ENCODE data around the gene LRRC1.

LRRC1 gene

DNA sequence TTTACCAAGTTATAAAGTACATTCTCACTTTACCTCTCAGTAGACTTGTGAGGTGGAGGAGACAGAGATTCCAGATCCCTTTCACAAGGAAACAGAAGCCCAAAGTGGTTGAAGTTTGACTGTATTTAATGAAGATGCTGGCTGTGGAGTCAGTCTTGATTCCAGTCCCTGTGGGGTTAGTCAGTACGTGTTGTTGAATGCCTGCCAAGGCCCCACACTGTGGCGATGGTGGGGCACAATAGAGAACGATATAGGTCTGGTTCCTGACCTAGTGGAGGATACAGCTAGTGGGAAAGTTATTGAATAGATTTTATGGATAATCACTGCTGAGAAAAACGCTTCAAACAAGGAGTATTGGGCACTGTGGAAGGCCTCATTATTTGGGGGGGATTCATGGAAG is 71.4 kb downstream of the LRRC1 start:
- intact Hi-C loops (cut with DNase I), result loop anchor here (10.0 kb wide), 1 partner anchor 71 kb away; the partner anchor contains the start of gene LRRC1

DNA sequence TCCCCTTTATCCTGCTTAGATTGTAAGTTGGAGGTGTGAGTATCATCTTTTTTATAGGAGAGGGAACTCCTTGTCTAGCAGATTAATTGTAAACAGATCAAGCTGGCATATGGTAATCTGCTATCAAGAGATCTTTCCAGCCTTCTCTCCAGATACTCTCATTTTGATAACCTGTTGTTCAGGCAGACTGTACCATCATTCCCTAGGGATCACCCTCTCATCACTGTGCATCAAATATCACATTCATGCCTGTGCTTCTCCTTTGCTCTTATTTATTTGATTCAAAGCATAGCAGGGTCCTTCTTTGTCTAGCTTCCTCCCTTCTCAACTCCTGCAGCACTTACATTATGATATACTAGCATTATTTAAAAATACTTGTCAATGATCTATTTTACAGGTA is 73.8 kb downstream of the LRRC1 start:
- intact Hi-C loops (cut with DNase I), result loop anchor here (10.0 kb wide), 1 partner anchor 74 kb away; the partner anchor contains the start of gene LRRC1
- no peak for DNase-seq

More for the DNA sequence above, 71.4 kb downstream of the LRRC1 start:
- no peak for DNase-seq

DNA sequence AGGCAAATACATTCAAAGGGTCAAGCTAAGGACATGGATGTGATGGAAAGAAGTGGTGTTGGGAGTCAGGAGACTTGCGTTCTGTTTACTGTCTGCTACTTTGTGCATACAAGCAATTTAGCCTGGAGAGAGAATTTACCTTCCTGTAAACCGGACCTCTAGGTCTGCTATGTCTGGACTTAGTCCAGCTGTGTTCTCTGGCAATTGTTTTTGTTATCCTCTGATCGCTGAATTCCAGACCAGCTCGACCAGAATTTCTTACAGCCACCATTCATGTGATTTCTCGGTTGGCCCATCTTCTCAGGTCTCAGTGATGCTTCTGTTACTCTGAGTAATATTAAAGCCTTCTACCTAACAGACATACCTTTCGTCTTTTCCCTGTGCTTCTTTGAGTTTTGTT is 75.2 kb downstream of the LRRC1 start:
- intact Hi-C loops (cut with DNase I), result loop anchor here (10.0 kb wide), 1 partner anchor 75 kb away; the partner anchor contains the start of gene LRRC1
- DNase-seq, result no peak

DNA sequence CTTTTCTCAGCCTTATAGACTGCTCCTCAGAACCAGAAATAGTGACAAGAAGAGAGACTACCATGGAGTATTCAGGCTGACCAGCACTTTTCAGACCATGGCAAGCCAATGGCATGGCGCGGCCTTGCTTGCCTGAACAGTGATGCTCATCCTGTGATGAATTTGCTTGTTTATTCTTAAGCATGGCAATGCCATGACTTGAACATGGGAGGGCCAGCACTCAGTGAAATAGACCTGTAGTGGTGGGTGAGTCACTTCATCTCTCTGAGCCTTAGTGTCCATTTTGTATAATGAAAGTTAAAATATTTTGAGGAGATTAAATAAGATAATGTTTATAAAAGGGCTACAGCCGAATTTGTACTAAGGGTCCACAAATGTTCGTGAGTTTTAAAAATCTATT is 79.1 kb downstream of the LRRC1 start:
- intact Hi-C loops (cut with DNase I), result no loop called here
- DNase-seq, result no peak

DNA sequence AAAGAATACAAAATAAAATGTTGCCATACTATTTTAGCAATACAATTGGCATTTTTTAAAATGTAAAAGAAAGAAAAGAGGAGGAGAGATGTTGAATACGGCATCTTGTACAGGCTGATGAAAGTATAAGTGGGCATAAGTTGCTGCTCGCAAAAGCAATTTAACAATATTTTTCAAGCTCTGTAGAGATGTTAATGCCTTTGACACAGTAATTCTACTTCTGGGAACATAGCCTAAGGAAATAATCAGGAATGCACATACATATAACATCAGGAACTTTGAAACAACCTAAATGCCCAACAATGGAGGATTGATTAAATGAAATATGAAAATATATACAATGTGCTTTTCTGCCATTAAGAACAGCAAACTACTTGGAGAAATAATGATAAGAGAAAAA is 80.2 kb downstream of the LRRC1 start:
- intact Hi-C loops (cut with DNase I), result no loop called here

DNA sequence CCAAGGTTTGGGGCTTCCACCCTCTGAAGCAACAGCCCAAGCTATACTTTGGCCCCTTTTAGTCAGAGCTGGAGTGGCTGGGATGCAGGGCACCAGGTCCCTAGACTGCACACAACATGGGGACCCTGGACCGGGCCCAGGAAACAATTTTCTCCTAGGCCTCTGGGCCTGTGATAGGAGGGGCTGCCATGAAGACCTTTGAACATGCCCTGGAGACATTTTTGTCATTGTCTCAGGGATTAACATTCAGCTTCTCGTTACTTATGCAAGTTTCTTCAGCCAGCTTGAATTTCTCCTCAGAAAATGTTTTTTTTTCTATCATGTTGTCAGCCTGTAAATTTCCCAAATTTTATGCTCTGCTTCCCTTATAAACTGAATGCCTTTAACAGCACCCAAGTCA is 82.3 kb downstream of the LRRC1 start:
- no peak for DNase-seq
- intact Hi-C loops (cut with DNase I), result no loop called here

More for the DNA sequence above, 80.2 kb downstream of the LRRC1 start:
- no peak for DNase-seq

DNA sequence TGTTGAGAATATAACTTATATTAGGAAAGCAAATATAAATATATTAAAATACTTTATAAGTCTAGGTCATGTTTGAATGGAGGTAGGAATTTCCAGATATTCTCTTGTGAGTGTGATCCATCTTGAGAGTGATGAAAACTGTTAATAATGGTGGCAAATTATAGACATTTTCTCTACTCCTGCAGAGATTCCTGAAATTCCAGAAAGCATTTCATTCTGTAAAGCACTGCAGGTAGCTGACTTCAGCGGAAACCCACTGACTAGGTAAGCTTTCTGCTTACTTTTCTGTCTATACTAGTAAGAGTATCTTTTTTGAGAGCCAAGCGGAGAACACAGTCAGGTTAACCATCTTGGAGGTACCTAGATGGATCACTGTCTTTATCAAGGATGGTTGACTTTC is 84.0 kb downstream of the LRRC1 start:
- no peak for DNase-seq
- intact Hi-C loops (cut with DNase I), result no loop called here

DNA sequence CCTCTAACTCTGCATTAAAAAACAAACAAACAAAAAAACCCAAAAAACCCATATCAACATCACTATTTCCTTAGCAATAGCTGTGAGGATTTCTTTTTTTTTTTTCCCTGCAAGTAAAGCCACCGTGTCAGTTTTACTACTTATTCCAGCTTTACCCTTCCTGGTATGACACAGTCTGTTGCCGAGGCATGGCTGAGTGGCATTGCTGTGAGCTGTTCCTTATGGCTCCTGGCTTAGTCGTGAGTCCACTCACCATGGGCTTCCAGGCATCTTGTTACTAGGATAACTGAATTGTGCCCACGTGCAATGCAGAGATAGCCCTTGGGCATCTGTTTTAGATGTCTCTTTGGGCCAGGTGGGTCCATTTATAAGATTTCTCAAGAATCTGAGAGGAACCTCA is 84.8 kb downstream of the LRRC1 start:
- no peak for DNase-seq
- intact Hi-C loops (cut with DNase I), result no loop called here

DNA sequence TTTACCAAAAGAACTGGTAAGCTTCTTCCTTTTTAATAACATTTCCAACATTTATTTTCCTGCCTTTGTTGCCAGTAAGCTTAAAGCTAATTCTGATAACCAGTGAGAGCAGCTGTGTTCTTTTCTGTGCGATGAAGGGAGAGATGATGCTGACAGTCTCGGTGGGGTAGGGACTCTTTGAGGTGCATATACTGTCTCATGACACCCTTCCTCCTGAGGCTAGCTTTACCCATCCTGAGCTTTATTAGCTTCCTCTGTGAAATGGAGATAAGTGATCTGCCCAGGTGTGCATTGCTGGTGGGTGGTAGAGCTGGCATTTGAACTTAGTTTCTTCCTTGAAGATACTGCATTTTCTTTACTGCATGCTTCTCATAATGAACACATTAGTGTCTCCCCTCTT is 92.5 kb downstream of the LRRC1 start:
- intact Hi-C loops (cut with DNase I), result no loop called here
- DNase-seq, result no peak

DNA sequence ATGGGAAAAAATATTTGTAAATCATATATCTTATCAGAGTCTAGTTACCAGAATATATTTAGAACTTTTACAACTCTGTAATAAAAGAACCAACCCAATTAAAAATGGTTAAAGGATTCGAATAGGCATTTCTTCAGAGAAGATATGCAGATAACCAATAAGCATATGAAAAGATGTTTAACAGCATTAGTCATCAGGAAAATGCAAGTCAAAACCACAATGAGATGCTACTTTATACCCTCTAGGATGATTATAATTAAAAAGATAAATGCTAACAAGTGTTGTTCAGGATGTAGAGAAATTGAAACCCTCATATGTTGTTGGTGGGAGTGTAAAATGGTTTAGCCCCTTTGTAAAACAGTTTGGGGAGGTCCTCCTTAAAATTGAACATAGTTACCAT is 94.1 kb downstream of the LRRC1 start:
- intact Hi-C loops (cut with DNase I), result no loop called here

DNA sequence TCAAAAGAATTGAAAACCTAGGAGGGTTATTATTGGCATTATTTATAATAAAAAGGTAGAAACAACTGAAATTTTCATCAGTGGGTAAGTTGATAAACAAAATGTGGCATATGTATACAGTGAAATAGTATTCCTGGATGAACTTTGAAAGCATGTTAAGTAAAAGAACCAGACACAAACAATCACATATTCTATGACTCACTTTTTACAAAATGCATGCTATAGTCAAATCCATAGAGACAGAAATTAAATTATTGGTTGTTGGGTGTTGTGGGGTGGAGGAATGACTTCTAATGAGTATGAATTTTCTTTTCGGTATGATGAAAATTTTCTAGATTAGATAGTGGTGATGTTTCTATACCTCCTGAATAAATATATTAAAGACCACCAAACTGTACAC is 94.6 kb downstream of the LRRC1 start:
- no peak for DNase-seq
- intact Hi-C loops (cut with DNase I), result no loop called here

More for the DNA sequence above, 94.1 kb downstream of the LRRC1 start:
- no peak for DNase-seq

DNA sequence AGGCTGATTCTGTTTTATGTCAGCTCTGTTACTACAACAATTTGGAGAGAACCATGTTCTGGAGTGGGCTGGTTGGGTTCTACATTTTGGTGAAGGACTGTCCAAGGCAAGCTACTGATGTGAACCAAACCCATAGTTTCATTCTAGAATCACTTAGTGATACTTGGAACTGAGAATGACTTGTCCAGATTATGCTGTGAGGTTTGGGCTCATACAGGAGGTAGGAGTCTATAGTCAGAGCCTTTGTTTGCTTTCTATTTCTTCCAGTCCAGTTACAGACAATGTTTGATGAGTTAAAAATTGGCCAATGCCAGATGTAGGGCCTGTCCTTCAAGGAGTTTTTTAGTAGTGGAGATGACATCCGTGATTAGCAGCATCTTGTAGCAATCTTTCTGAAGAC is 97.9 kb downstream of the LRRC1 start:
- DNase-seq, result no peak
- intact Hi-C loops (cut with DNase I), result no loop called here

DNA sequence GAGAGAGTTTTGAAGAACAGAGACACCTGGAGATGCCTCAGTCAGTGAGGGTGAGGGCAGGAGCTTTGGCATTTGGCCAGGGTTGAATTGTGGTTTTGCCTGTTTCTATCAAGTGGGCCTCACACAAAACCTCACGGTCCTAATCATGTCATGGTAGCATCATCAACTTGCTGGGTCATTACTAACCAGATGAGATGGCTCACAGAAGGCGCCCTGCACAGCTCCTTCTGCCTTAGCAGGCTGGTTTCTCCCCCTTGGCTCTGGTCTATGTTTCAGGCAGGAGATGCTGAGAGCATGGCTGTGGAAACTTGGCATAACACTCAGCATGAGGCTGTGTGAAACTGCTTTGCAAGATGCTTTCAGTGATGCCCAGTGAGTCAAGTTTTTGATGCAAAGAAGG is 99.3 kb downstream of the LRRC1 start:
- intact Hi-C loops (cut with DNase I), result no loop called here
- peak in 2 of 10 donors; percentile 21 to 78 for DNase-seq

DNA sequence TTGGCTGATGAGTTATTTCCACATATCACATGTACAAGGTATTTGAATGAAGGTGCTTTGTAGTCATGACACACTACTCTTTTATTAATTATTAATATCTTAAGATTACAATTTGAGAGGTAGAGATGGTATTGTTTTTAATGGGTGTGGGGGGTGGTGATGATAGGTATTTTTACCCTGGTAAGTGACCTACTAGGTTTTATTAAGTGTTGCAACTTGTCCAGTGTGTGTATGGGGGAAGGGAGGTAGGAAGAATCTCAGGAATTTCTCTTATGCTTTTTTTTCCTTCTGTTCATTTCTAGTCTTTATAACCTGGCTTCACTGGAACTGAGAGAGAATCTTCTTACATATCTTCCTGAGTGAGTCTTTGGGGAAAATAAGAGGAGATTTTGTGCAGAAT is 101.4 kb downstream of the LRRC1 start:
- no peak for DNase-seq
- intact Hi-C loops (cut with DNase I), result no loop called here

DNA sequence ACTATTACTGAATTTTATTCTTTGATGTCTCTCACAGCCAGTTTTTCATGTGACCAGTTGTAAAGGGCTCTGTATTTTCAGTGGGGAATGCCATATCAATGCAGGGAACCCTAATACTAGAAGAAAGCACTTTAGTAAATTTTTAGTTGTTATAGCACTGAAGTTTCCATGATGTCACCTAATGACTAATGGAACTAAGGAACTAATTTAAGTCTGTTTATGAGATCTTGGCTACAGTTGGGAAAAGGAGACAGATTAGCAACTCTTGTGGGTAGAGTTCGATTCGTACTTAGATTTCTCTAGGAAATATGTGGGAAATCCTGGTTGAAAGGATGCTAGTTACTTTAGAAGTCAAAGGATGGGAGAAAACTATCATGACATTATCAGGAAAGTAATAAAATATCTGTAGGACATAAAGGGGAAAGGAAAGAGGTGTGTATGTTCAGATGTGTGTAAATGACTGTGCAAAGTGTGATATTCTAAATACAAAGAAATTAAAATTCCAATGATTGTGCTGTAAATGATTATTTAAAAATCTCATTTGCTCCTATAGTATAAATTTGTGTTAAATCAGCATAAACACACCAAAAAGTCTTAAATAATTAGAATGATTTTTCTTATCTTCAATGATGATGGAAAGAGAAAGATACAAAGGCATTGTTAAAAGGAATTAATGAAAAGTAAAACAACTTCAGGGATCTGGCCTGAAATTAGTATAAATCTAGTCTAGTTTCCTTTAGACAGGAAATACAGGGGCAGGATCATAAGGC is 103.4 kb downstream of the LRRC1 start:
- no peak for DNase-seq
- intact Hi-C loops (cut with DNase I), result no loop called here

DNA sequence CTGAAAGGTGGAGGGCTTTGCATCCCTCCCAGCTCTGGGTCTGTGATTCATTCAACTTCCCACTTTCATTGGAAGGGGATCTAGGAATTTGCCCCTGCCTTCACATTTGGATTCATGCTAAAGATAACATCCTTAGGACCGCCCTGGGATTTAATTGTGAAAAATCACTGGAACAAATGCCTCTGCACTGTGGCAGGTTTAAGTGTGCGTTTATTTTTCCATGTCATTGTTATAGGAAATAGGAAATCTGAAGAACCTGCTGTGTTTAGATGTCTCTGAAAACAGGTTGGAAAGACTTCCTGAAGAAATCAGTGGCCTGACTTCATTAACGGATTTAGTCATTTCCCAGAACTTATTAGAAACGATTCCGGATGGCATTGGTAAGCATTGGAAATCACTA is 104.7 kb downstream of the LRRC1 start:
- no peak for DNase-seq

DNA sequence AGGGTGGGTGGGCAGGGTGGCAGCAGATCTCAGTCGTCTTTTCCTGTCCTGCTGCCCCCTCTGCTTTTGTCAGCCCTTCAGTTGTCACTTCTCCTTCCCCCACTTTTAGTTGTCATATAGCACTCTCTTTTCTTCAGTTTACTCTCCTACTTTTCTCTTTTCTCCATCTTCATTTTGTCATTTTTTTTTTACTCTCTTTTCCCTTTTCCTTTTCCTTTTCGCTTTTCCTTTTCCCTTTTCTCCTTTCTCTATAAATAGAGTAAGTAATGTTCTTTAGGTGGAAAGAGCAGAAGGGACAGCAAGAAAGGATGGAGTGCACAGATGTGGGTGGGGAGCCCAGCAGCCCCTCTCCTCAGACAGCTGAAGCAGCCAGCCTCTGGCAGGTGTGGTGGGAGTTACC is 108.6 kb downstream of the LRRC1 start:
- DNase-seq, result no peak
- intact Hi-C loops (cut with DNase I), result no loop called here

More for the DNA sequence above, 104.7 kb downstream of the LRRC1 start:
- intact Hi-C loops (cut with DNase I), result no loop called here

DNA sequence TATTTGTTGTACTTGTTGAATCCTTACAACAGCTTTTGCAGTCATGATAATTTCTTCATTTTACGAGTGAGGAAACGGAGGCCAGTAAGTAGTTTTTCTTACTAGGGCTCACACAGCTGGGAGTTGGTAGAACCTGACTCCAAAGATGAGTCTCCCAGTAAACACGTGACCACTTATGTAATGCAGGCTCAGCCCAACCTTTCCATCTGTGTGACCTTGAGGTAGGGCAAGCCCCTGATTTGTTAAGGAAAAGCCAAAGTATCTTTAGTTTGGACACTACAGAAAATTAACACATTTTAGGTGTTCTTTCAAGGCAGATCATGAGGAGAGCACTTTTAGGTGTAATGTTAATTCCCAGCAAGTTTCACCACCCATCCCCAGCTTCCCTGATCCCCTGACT is 111.3 kb downstream of the LRRC1 start:
- no peak for DNase-seq
- intact Hi-C loops (cut with DNase I), result no loop called here

DNA sequence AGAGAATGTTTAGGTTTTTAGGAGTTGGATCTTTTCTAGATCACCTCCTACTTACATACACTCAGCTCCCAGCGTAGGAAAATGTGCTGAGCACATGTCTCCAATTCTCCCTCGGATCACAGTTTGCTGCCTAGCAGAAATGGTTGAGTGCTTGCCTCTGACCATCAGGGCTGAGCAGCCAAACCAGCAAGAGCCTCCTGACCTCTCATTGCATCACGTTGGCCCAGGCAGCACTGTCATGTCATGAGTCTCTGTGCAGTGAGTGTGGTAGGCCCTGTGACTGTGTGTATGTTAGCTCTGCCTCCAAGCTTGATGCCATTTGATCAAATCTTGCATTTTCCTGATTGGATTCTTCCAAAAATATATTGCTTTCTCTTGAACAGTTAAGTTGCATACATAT is 112.0 kb downstream of the LRRC1 start:
- intact Hi-C loops (cut with DNase I), result no loop called here
- peak in 3 of 10 donors; percentile 41 to 86 (median 79) for DNase-seq

DNA sequence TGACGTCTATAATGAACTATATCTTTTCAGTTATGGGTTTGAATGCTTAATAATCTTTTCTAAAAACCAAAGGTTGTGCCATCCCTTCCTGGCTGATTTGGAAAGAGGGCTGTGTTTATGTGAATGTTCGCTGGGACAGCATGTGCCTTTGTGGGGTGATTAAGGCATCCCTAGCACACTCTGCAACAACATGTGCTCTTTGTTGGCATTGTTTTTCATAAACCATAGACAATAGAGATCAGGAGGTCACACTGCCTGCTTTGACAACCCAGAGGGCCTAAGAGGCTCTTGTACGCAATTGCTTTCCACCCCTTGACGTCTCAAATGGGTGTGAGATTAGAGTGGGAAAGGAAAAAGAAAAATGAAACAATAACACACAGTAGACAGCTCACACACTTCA is 116.0 kb downstream of the LRRC1 start:
- DNase-seq, result peak in 6 of 10 donors; percentile 20 to 81 (median 39)
- intact Hi-C loops (cut with DNase I), result no loop called here

DNA sequence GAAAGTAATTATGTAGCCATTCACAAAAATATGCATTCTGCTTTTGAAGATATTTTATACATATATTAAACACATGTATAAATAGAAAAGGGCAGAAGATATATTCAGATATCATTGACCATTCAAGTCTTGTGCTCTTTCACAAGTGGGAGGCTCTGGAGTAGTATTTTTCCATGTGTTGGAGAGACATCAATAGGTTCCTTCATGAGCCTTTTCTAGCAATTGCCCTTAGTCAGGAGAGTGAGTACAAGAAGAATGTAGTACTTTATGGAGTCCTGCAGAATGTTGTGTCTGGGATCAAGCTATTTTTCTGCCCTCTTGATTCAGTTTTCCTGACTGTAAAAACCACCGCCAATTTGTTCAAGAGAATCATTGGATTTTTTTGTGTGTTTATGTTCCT is 117.9 kb downstream of the LRRC1 start:
- DNase-seq, result no peak
- intact Hi-C loops (cut with DNase I), result no loop called here

DNA sequence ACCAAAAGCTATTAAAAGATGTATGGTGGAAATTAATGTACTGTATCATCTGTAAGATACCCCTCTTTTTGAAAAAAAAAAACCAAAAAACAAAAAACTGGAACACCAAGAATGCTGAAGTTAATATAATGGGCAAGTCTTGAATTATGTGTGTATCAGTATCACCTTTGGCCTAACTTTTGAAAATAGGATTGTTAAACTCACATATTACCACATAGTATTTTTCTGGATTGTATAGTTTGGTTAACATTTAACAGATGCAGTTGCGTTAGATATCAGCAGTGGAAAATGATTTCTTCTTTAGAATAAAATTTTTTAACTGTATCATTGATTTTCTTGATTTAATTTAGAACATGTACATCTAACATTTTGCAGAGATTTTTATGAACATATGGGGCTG is 118.5 kb downstream of the LRRC1 start:
- no peak for DNase-seq
- intact Hi-C loops (cut with DNase I), result no loop called here

Measured in posterior cingulate gyrus (tissue), 11 donors.